Activated naive CD4-positive, alpha-beta T cell (primary cell): ENCODE results near the gene KCNJ10.

Experiments
- DNase-seq, 4 experiments: peaks; one replicate each; lab custom pipeline; 2025; lab: John Stamatoyannopoulos, UW

Gene KCNJ10

GRCh38 chr1:159962176-159962575, 107.8 kb downstream of the KCNJ10 start:
- no peak for DNase-seq

- DNase-seq: no peak
Measured at GRCh38 chr1:159961636-159962035, 108.3 kb downstream of the KCNJ10 start.

- no peak for DNase-seq
Measured at GRCh38 chr1:159960721-159961381, 109.1 kb downstream of the KCNJ10 start.

GRCh38 chr1:159959451-159959850, 110.5 kb downstream of the KCNJ10 start:
- DNase-seq: no peak

- DNase-seq: no peak
Measured at GRCh38 chr1:159958719-159959380, 111.1 kb downstream of the KCNJ10 start.

- DNase-seq: no peak
Measured at GRCh38 chr1:159957824-159958268, 112.1 kb downstream of the KCNJ10 start.

GRCh38 chr1:159955456-159955855, 114.5 kb downstream of the KCNJ10 start:
- no peak for DNase-seq

GRCh38 chr1:159953536-159954515, 116.1 kb downstream of the KCNJ10 start, which contains the start of gene SLAMF9:
Gene SLAMF9 (minus strand): TSS chr1:159954237. CDS start chr1:159954137, 100 bp downstream.
- DNase-seq: no peak

GRCh38 chr1:159952932-159953331, 117.0 kb downstream of the KCNJ10 start:
- DNase-seq: no peak

- no peak for DNase-seq
Measured at GRCh38 chr1:159951551-159951950, 118.4 kb downstream of the KCNJ10 start.

- no peak for DNase-seq
Measured at GRCh38 chr1:159951016-159951415, 118.9 kb downstream of the KCNJ10 start.

- no peak for DNase-seq
Measured at GRCh38 chr1:159949981-159950381, 120.0 kb downstream of the KCNJ10 start.

GRCh38 chr1:159949123-159949522, 120.8 kb downstream of the KCNJ10 start:
- no peak for DNase-seq
